ENCODE measurements around the gene LRRFIP2.
"Not testable (repeated sequence)": the region's sequence is repeated elsewhere in the genome, so short reads cannot be mapped to it uniquely, and the experiment has no call there.

The LRRFIP2 gene

GRCh38 chr3:37146927-37147326 lies 27.5 kb downstream of the LRRFIP2 start:
- not testable (repeated sequence) for DNase-seq (ENCODE audit: extremely low read depth in 1 of 2, low read depth in 1 of 2)

- DNase-seq (ENCODE audit: extremely low read depth in 1 of 2, low read depth in 1 of 2): no peak
Observed at GRCh38 chr3:37145611-37146010, 28.8 kb downstream of the LRRFIP2 start.

- DNase-seq (ENCODE audit: extremely low read depth in 1 of 2, low read depth in 1 of 2): no peak
Observed at GRCh38 chr3:37144806-37145205, 29.6 kb downstream of the LRRFIP2 start.

- DNase-seq (ENCODE audit: extremely low read depth in 1 of 2, low read depth in 1 of 2): no peak
Observed at GRCh38 chr3:37143821-37144220, 30.6 kb downstream of the LRRFIP2 start.

- no peak for DNase-seq (ENCODE audit: extremely low read depth in 1 of 2, low read depth in 1 of 2)
Observed at GRCh38 chr3:37141676-37142075, 32.7 kb downstream of the LRRFIP2 start.

GRCh38 chr3:37140899-37141541 lies 33.4 kb downstream of the LRRFIP2 start:
- no peak for DNase-seq (ENCODE audit: extremely low read depth in 1 of 2, low read depth in 1 of 2)

GRCh38 chr3:37139567-37140052 lies 34.8 kb downstream of the LRRFIP2 start:
- no peak for DNase-seq (ENCODE audit: extremely low read depth in 1 of 2, low read depth in 1 of 2)

GRCh38 chr3:37138816-37139215 lies 35.6 kb downstream of the LRRFIP2 start:
- DNase-seq (ENCODE audit: extremely low read depth in 1 of 2, low read depth in 1 of 2): no peak

- no peak for DNase-seq (ENCODE audit: extremely low read depth in 1 of 2, low read depth in 1 of 2)
Observed at GRCh38 chr3:37137516-37137915, 36.9 kb downstream of the LRRFIP2 start.

- no peak for DNase-seq (ENCODE audit: extremely low read depth in 1 of 2, low read depth in 1 of 2)
Observed at GRCh38 chr3:37136067-37136466, 38.3 kb downstream of the LRRFIP2 start.

GRCh38 chr3:37135561-37135960 lies 38.8 kb downstream of the LRRFIP2 start:
- DNase-seq (ENCODE audit: extremely low read depth in 1 of 2, low read depth in 1 of 2): no peak

GRCh38 chr3:37132334-37132733 lies 42.0 kb downstream of the LRRFIP2 start:
- DNase-seq (ENCODE audit: extremely low read depth in 1 of 2, low read depth in 1 of 2): no peak

- no peak for DNase-seq (ENCODE audit: extremely low read depth in 1 of 2, low read depth in 1 of 2)
Observed at GRCh38 chr3:37131860-37132144, 42.6 kb downstream of the LRRFIP2 start.

GRCh38 chr3:37130984-37131859 lies 43.2 kb downstream of the LRRFIP2 start:
- no peak for DNase-seq (ENCODE audit: extremely low read depth in 1 of 2, low read depth in 1 of 2)

GRCh38 chr3:37130448-37130847 lies 43.9 kb downstream of the LRRFIP2 start:
- DNase-seq (ENCODE audit: extremely low read depth in 1 of 2, low read depth in 1 of 2): no peak

- no peak for DNase-seq (ENCODE audit: extremely low read depth in 1 of 2, low read depth in 1 of 2)
Observed at GRCh38 chr3:37129871-37130270, 44.5 kb downstream of the LRRFIP2 start.

GRCh38 chr3:37127340-37127739 lies 47.0 kb downstream of the LRRFIP2 start:
- DNase-seq (ENCODE audit: extremely low read depth in 1 of 2, low read depth in 1 of 2): no peak

GRCh38 chr3:37126856-37127255 lies 47.5 kb downstream of the LRRFIP2 start:
- DNase-seq (ENCODE audit: extremely low read depth in 1 of 2, low read depth in 1 of 2): no peak

GRCh38 chr3:37125195-37126073 lies 48.9 kb downstream of the LRRFIP2 start:
- DNase-seq (ENCODE audit: extremely low read depth in 1 of 2, low read depth in 1 of 2): no peak

- DNase-seq (ENCODE audit: extremely low read depth in 1 of 2, low read depth in 1 of 2): no peak
Observed at GRCh38 chr3:37124435-37124834, 49.9 kb downstream of the LRRFIP2 start.

- no peak for DNase-seq (ENCODE audit: extremely low read depth in 1 of 2, low read depth in 1 of 2)
Observed at GRCh38 chr3:37123292-37123691, 51.1 kb downstream of the LRRFIP2 start.
